Measurements from ENCODE around the gene XKRX. TPM values are rescaled to one million over a fixed set of nuclear protein-coding genes. Genes with fewer than 3 reads are reported as not detected.

XKRX gene
- total and polyA plus RNA-seq, 2 of the 8 experiments (the other 6 are each of a cell fraction or from before 2014, with no cell fraction given) = 0.70 to 1.3 TPM

DNA sequence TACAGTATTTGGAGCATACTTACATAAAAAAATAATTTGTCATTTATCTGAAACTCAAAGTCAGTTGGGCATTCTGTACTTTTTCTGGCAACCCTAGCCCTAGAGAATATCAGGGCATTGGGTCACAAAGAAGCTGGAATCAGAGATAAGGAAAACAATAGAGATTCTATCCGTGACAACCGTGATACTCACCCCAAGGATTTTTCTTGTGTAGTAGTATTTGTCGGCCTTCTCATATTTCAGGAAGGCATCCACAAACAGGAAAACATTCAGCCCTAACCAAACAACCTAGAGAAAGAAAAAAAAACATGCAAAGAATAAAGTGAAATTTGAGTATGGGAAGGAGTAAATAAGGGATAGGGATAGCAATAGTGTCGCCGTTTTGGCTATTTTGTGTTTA is 58.2 kb downstream of the XKRX start (continued):
- TF ChIP-seq USF2 (IDR thresholded peaks at IDR 0.05; ENCODE audit: low read length) (no peak), FOSL1 (IDR thresholded peaks at IDR 0.05; ENCODE audit: insufficient read depth, low read depth, low read length) (no peak), SIN3A (conservative IDR thresholded peaks at IDR 0.05 in 1 of 2, IDR thresholded peaks at IDR 0.05 in 1 of 2; ENCODE audit: low read depth in 1 of 2, low read length in 2 of 2) (no peak), BRCA1 (IDR thresholded peaks at IDR 0.05; ENCODE audit: low read depth, low read length) (no peak)
